SK-N-MC (cell line): Measurements from ENCODE around the gene LINC01488.

Experiments
- DNase-seq: peaks from one replicate; pipeline ENCODE4 v3.0.0-alpha.2; 2011; ENCODE audit warnings: low read depth, low spot score
- H3K27ac ChIP-seq: fragments of 200-600 bp; sonication (generic); 2 replicates; pipeline ENCODE4 v1.5.1; 2016; ENCODE audit warnings: mixed run types
- H3K36me3 ChIP-seq: fragments of 200-600 bp; sonication (generic); 2 replicates; pipeline ENCODE4 v1.6.1; 2017; ENCODE audit warnings: antibody characterized with exemption, low read length, mixed read lengths; ENCODE audit not compliant: insufficient read depth
- H3K4me3 ChIP-seq: fragments of 200-600 bp; sonication (generic); 2 replicates; pipeline ENCODE4 v1.5.1; 2016
- H3K9ac ChIP-seq: fragments of 200-600 bp; sonication (generic); 2 replicates; pipeline ENCODE4 v1.8.0; 2017; ENCODE audit warnings: mixed run types, mixed read lengths; ENCODE audit not compliant: insufficient read length
- H3K9me3 ChIP-seq: fragments of 200-600 bp; sonication (generic); 2 replicates; pipeline ENCODE4 v1.6.1; 2017; ENCODE audit warnings: low read depth, mild to moderate bottlenecking, antibody characterized with exemption, low read length, moderate library complexity, mixed read lengths
- EZH2 ChIP-seq: fragments of 200-600 bp; sonication (generic); IDR thresholded peaks from one replicate; pipeline ENCODE4 v1.6.1; 2017; ENCODE audit warnings: antibody characterized with exemption
- FOXP2 ChIP-seq: optimal IDR thresholded peaks from 2 replicates; pipeline ENCODE3; 2011; ENCODE audit warnings: mild to moderate bottlenecking, moderate library complexity; ENCODE audit not compliant: insufficient read depth; ENCODE audit errors: extremely low read length, control extremely low read depth
- POLR2AphosphoS5 ChIP-seq: IDR thresholded peaks from 2 replicates; pipeline ENCODE4 v1.6.1; 2012; ENCODE audit warnings: mild to moderate bottlenecking, low read depth, low read length, borderline replicate concordance

LINC01488 gene

DNA sequence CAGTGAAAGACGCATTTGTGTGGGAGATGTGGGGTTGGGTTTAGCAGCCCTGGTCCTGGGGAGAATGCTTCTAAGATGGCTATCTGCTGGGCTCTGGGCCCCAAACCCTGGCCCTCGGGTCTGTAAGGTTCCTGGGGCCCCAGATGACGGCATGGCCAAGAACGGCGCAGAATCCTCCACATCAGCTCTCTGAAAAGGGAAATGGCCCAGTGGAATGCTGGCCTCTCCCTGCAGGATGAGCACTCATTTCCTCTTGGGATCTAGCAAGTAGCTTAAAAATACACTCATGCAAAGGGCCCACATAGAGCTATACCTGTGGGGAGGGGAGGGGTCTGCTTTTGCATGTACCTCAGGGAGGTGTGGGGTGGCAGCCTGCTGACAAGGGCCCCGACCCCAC, 37.5 kb upstream of the LINC01488 start:
- Histone ChIP-seq H3K27ac (no peak overlapping the region), H3K36me3 (no peaks in the 10 kb centered on the region), H3K4me3 (peak overlapping the region; percentile 71), H3K9ac (no peak overlapping the region), H3K9me3 (no peaks in the 10 kb centered on the region)
- TF ChIP-seq EZH2 (no peak), FOXP2 (no peak), POLR2AphosphoS5 (no peak)
- DNase-seq = no peak

DNA sequence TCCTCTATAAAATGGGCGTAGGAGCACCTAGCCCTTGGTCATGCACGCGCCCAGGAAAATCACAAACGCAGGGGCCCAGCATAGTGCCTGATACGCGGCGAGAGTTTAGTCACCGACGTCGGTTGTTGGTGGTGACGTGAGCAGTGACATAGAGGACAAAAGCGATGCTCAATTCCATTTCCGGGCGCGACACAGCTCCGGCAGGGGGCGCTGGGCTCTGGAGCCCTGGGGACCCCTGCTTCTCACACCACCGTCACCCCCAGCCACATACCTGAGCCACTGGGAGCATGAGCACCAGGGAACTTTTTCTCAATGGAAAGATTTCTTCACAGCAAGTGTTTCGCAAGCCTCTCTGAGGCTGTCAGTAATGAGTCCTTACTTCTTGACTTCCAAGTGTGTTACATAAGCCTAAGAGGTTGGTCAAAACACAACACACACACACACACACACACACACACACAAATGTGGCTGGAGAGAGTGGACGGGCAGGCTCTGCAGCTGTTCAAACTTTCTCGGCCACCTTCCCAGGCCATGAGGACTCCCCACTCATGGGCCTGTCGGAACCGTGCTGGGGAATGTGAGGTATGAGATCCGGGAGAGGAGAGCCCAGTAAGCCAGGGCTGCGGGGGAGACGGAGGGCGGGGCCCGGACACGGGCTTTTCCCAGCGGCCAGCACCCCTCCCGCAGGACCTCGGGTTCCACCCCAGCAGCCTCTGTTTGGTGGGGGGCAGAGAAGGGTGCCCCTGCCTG, 36.9 kb upstream of the LINC01488 start:
- H3K36me3 ChIP-seq = no peaks in the 10 kb centered on the region
- TF ChIP-seq EZH2 (no peak), POLR2AphosphoS5 (no peak), FOXP2 (no peak)
- no peak overlapping the region for H3K9ac ChIP-seq
- no peak overlapping the region for H3K4me3 ChIP-seq
- H3K27ac ChIP-seq = no peak overlapping the region
- no peak for DNase-seq
- H3K9me3 ChIP-seq = no peaks in the 10 kb centered on the region

DNA sequence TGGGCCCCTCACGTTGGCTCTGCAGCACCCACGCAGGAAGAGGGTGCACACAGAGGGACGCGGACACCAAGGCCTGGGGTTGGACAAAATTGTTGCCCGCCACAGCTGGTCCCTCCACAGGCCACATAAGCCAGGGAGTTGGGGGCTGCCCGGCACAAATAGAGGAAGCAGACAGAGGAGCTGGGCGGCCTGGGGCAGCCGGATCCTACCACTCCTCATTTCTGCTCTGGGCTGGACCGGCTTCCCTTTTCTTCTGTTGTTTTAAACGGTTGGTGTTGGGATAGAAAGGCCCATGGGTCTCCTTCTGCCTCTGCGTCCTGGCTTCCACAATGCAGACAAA, 36.4 kb upstream of the LINC01488 start:
- H3K27ac ChIP-seq = no peak overlapping the region
- DNase-seq = no peak
- TF ChIP-seq EZH2 (no peak), FOXP2 (no peak), POLR2AphosphoS5 (no peak)

DNA sequence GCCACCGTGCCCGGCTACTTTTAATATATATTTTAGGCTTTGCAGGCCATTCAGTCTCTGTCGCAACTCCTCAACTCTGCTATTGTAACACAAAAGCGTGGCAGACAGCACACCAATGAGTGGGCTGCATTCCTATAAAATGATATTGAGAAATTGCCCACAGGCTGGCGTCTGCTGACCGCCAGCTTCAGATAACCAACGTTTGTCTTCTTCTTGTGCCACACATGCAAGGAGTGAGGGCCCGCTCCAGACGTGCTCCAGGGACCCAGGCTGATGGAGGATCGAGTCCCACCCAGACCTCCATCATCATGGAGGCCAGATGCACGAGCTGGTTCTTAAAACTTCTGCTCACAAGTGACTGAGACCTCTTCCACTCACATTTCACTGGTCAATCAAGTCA, 35.4 kb upstream of the LINC01488 start:
- no peak for DNase-seq
- no peak overlapping the region for H3K9ac ChIP-seq
- H3K36me3 ChIP-seq = no peaks in the 10 kb centered on the region
- no peak overlapping the region for H3K27ac ChIP-seq
- TF ChIP-seq EZH2 = no peak
- TF ChIP-seq POLR2AphosphoS5 = no peak
- no peak for TF ChIP-seq FOXP2
- no peak overlapping the region for H3K4me3 ChIP-seq
- H3K9me3 ChIP-seq = no peaks in the 10 kb centered on the region

More for the DNA sequence above, 36.4 kb upstream of the LINC01488 start:
- Histone ChIP-seq H3K4me3 (no peak overlapping the region), H3K9ac (no peak overlapping the region), H3K9me3 (no peaks in the 10 kb centered on the region), H3K36me3 (no peaks in the 10 kb centered on the region)

DNA sequence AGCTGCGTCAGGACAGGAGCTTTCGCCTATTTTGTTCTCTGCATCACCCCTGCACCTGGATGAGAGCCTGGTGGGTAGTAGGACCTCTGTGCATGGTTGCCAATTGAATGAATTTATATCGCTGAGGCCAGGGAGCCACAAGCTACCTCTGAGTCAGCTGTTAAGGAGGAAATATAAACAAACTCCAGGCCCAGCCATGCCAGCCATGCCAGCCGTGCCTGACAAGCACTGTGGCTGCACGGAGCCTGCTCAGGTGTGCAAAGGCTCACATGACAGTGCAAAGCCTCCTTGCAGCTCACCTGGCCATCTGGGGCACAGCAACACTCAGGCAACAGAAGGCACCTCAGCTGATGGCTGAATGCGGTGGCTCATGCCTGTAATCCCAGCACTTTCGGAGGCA, 33.7 kb upstream of the LINC01488 start:
- H3K4me3 ChIP-seq = no peak overlapping the region
- no peak overlapping the region for H3K27ac ChIP-seq
- H3K9me3 ChIP-seq = no peaks in the 10 kb centered on the region
- TF ChIP-seq FOXP2 (no peak), POLR2AphosphoS5 (no peak), EZH2 (no peak)
- no peak for DNase-seq
- no peak overlapping the region for H3K9ac ChIP-seq
- H3K36me3 ChIP-seq = no peaks in the 10 kb centered on the region

DNA sequence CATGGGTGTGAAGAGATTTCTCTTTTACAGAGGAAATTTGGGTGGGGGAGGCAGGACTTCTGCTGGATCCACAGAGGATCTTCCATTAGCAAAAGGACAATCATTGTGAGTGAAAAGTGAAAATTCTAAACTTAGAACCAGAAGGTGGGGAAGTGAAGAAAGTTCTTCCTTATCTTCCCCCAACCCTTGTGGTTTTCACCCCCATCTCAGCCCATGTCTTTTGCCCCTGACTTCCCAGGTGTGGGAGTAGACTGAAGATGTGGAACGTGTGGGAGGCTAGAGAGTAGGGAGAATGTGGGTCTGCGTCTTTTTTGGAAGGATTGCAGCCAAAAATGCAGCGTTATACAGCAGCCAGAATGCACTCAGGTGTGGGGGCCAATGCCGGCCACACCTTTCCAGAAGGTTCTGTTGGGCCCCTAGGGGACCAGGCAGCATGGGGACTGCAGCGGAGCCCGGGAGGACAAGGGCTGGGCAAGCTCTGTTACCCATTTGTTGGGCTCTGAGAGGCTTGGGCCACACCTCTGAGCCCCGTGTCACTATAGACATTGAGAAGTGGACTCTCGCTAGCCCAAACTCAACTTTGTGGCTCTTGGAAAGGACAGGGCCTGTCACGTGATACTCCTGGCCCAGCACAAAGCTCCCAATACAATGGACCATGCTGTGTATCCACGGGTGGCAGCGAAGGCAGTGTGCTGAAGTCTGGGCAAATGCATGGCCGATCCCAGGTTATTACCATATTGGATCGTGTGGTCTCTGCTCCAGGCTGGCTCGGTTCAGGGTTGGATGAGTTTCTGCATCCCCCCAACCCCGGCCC, 32.8 kb upstream of the LINC01488 start:
- Histone ChIP-seq H3K4me3 (no peak overlapping the region), H3K36me3 (no peaks in the 10 kb centered on the region), H3K27ac (no peak overlapping the region), H3K9ac (no peak overlapping the region), H3K9me3 (no peaks in the 10 kb centered on the region)
- DNase-seq = no peak
- TF ChIP-seq FOXP2 (no peak), EZH2 (no peak), POLR2AphosphoS5 (no peak)

DNA sequence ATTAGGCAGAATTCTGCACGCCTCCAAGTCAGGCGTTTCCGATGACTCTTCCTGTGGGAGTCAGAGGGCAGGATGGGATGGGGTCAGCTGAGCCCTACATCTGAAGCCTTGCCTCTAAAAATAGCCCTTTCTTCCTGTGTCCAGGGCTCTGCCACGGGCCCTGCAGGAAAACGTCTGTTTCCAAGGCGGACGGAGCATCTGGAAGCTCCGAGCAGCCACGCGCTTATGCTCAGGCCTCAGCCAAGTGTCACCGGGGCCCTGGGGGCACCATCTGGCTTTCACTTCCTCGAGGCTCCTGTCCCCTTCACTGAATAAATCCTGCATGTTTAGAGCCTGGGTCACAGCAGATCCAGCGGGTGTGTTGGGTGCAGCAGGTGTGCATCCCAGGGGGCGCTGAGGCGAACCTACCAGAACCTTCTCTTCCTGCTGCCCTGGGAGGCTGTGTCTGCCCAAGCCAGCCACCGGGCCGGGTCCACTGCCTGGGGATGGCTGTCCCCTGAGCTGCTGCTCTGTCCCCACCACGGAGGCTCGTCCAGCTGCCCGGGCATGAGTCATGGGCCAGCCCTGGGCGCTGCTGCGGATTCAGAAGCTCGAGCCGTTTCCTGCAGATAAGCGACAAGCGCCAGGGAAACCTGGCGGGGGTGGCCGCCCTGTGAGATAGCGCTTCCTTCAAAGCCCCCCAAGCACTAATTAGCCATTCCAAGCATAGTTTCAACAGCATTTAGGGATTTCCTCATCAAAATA, 32.0 kb upstream of the LINC01488 start:
- H3K9ac ChIP-seq = no peak overlapping the region
- no peaks in the 10 kb centered on the region for H3K36me3 ChIP-seq
- no peaks in the 10 kb centered on the region for H3K9me3 ChIP-seq
- H3K27ac ChIP-seq = no peak overlapping the region
- no peak for TF ChIP-seq FOXP2
- TF ChIP-seq EZH2 = no peak
- no peak for TF ChIP-seq POLR2AphosphoS5
- DNase-seq = no peak
- no peak overlapping the region for H3K4me3 ChIP-seq

DNA sequence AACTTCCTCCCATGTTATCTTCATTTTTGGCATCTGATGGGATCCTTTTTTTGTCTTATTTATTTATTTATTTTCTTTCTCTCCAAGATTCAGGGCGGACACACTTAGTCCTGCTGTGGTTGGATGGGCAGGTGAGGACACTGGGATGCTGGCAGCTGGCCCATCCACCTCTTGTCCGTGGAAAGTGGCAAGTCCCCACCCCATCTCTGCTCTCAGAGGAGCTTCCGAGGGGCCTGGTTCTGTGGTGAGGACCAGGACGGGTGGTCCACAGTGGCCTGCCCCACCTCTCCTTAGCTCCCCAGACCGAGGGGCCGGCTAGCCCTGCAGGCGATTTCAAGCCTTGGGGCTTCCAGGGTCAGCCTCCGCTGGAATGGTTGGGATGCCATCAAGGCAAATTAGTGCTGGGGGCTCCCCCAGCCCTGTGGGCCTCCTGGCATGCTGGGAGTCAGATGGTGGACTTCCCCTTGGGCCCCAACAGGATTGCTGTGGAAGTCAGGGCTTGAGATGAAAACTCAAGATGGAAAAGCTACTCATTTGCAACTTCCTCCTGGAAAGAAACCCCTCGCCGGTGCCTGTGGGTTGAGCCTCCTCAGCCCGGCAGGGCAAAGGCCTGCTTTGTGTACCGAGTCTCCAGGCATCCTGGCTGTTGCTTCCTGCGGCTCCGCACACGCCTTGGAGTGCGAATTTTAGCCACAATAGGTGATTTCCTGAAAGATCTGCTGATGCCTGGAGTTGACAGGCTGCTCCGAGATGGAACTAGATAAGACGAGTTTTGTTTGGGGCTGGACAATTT, 31.2 kb upstream of the LINC01488 start:
- no peak for DNase-seq
- H3K4me3 ChIP-seq = no peak overlapping the region
- H3K27ac ChIP-seq = no peak overlapping the region
- H3K9me3 ChIP-seq = no peaks in the 10 kb centered on the region
- no peaks in the 10 kb centered on the region for H3K36me3 ChIP-seq
- H3K9ac ChIP-seq = no peak overlapping the region
- TF ChIP-seq POLR2AphosphoS5 = no peak
- TF ChIP-seq EZH2 = no peak
- no peak for TF ChIP-seq FOXP2
